HG03378 (cell line): ENCODE results near the gene ADCY1.
"Not testable (repeated sequence)": the region's sequence is repeated elsewhere in the genome, so short reads cannot be mapped to it uniquely, and the experiment has no call there.

Source experiments
- ATAC-seq: cut with Tn5 transposase; IDR thresholded peaks from one replicate; pipeline ENCODE4 v1.9.1; 2021; ENCODE audit warnings: mild to moderate bottlenecking, moderate library complexity; ENCODE audit not compliant: unreplicated experiment

The ADCY1 gene

GRCh38 chr7:45726883-45727282 lies 152.7 kb downstream of the ADCY1 start:
- ATAC-seq, result no peak

DNA sequence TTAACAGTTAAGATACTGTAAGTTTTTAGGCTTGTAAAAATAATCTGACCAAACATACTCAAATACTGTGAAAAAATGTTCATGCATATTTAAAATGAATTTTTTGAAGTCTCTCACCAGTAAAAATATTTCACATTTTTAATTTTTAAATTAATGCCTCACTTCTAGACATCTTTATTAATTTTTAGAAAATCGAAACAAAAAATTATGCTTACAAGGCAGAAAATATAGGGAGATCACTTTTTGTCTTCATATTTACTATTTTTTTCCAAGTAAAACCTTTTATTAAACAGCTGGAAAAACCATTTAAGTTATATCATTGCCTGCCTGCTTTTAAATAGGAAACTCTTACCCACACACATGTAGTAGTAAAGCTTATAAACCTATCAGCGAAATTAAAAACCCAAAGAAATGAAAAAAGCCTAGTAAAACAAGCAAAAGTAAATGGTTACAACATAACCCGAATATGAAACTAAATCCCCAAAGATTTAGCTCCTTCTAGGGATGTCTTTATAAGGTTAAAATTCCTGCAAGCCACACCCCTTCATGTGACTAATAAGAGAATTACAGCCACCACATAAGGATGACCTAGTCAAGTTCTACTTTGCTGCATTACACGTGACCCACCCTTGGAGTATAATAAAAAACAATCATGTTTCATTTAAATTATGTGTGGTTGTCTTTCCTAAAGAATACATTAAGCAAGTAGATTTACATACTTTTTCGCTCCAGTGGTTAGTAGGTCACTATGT lies 157.7 kb downstream of the ADCY1 start:
- ATAC-seq, result not testable (repeated sequence)

DNA sequence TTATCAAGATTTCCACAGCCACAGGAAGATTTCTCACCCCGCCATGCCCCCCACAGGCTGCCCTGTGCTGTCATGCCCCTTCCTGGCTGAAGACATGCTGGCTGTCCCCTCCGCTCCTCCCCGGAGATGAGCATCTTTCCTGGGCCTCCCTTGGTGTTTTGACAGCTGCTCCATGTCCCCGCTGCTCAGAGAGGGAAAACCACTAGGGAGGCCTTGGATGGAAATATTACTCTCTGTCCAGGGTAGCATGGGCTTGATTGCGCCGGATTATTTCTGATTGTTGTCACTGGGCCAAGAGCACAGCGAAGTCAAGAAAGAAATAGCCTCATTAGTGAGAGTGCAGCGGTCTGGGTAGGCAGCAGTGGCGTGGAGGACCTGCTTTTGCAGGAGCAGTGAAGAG lies 164.8 kb downstream of the ADCY1 start:
- ATAC-seq, result not testable (repeated sequence)

DNA sequence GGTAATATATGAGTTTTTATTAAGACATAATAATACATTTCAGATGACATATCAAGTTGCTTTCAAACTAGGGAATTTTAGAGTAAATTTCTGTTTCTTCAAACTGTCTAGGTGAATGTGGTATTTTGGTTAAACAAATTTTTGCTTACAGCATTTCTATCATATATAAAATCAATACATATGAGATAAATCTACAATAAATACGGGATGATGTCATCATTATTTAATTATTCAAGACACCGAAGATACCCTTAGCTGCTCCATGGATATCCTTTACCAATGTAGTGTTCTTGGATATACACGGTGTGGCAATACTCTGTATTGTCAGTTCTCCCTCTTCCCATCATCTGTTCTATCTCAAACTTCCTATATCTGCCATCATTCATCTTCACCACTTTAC lies 166.4 kb downstream of the ADCY1 start:
- ATAC-seq, result not testable (repeated sequence)

GRCh38 chr7:45748976-45749375 lies 174.8 kb downstream of the ADCY1 start:
- not testable (repeated sequence) for ATAC-seq

DNA sequence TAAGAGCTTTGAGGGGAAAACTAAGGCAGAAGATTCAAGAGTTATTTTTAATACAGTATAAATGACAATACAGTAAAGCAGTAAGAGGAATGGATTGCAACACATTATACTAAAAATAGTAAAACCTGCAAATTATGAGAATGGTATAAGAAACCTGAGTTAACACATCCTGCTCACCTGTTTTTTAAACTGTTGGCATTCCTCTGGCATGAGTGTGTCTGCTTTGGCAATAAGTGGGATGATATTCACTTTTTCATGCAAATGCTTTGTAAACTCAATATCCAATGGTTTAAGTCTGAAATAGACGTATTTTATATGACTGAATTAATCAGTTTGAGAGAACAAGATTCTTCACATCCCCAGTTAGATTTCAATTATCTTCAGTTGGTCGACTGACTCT lies 177.2 kb downstream of the ADCY1 start:
- ATAC-seq, result not testable (repeated sequence)

DNA sequence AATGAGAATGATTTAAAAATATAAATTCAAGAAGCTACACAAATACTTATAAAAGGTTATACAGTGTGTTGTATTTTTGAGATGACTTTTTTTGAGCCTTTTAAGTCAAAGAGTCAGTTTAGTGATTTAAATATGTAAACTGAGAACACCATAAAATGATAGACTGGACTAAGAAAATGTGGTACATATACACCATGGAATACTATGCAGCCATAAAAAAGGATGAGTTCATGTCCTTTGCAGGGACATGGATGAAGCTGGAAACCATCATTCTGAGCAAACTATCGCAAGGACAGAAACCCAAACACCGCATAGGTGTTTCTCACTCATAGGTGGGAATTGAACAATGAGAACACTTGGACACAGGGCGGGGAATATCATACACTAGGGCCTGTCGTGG lies 182.2 kb downstream of the ADCY1 start:
- not testable (repeated sequence) for ATAC-seq

GRCh38 chr7:45756757-45757156 lies 182.6 kb downstream of the ADCY1 start:
- ATAC-seq, result not testable (repeated sequence)

GRCh38 chr7:45759464-45759863 lies 185.3 kb downstream of the ADCY1 start:
- ATAC-seq, result not testable (repeated sequence)

DNA sequence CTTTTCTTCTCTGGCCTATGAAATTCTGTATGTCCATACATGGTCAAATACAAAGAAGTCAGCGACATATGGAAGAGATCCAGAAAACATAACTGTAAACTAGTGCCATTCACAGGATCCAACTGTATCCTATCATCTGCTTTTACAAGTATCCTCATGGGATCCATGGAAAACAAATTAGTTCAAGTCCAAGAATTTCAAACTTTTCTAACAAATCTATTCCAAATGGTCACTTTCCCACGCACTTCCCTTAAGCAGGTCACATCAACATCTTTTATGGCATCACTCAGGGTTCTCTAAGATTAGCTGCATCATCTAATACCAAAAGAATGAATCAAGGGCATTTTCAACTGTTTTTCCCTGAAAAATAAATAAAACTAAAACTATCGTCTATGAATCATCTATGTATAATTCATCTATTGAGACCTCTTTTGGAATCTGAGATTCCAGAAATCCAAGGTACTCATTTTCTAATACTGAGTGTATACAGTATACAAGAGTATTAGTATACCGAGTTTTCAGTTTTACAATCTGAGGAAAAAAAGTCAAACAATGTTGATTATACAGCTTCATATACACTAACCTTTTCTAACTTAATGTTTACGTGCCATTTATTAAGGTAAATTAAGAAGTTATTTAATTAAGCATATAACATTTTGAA lies 187.5 kb downstream of the ADCY1 start:
- ATAC-seq, result not testable (repeated sequence)

- ATAC-seq, result not testable (repeated sequence)
Measured at GRCh38 chr7:45762225-45762994, 188.2 kb downstream of the ADCY1 start.

- peak; percentile 100 for ATAC-seq
Measured at GRCh38 chr7:45768516-45769394, 194.6 kb downstream of the ADCY1 start.

- ATAC-seq, result not testable (repeated sequence)
Measured at GRCh38 chr7:45769626-45770025, 195.5 kb downstream of the ADCY1 start.
